Thoracic aorta (tissue), 2 donors: ENCODE measurements around the gene DCLK2. TPM values are rescaled to one million over a fixed set of nuclear protein-coding genes. Genes with fewer than 3 reads are reported as not detected.
A peak's percentile ranks its signal among the peaks of the same experiment; 100 is the strongest.

ENCODE experiments used
- ATAC-seq: fragments of 150-250 bp; one replicate; pipeline ENCODE4 v1.8.0; 2017; ENCODE audit warnings: low read depth; ENCODE audit not compliant: insufficient number of reproducible peaks, low FRiP score
- DNase-seq: peaks from one replicate; pipeline ENCODE4 v3.0.0-alpha.2; 2020; ENCODE audit warnings: low spot score
- H3K27ac ChIP-seq, 2 donors: fragments of 200-600 bp; sonication (generic); 1 replicate in 1 of 2; 2 replicates in 1 of 2; pipeline ENCODE4 v1.5.1; 2016; ENCODE audit warnings: mild to moderate bottlenecking in 2 of 2, moderate library complexity in 2 of 2
- H3K27me3 ChIP-seq: fragments of 200-600 bp; sonication (generic); replicated peaks from 2 replicates; pipeline ENCODE4 v1.6.0; 2016; ENCODE audit warnings: mild to moderate bottlenecking; ENCODE audit not compliant: insufficient read depth
- H3K36me3 ChIP-seq: fragments of 200-600 bp; sonication (generic); one replicate; pipeline ENCODE4 v1.5.1; 2016
- H3K4me1 ChIP-seq, 2 donors: fragments of 200-600 bp; sonication (generic); 1 replicate in 1 of 2; 2 replicates in 1 of 2; pipeline versions ENCODE4 v1.5.1 to v1.6.0; 2016; ENCODE audit warnings: low read depth in 2 of 2, mild to moderate bottlenecking in 1 of 2; ENCODE audit not compliant: control insufficient read depth in 1 of 2
- H3K4me3 ChIP-seq: fragments of 200-600 bp; sonication (generic); 2 replicates; pipeline ENCODE4 v1.5.1; 2016; ENCODE audit warnings: mild to moderate bottlenecking
- H3K9me3 ChIP-seq: fragments of 200-600 bp; sonication (generic); 2 replicates; pipeline ENCODE4 v1.5.1; 2016
- CTCF ChIP-seq: fragments of 200-600 bp; sonication (generic); IDR thresholded peaks from one replicate; pipeline ENCODE4 v1.5.1; 2019; ENCODE audit warnings: antibody characterized with exemption
- total RNA-seq, 2 donors: library from RNA; depleted of rRNA; stranded (reverse); fragments of >200 nt; gene quantifications; one replicate each; pipeline versions ENCODE4 v1.1.0 to v1.2.3, GENCODE V29; 2016

DCLK2 gene
- total RNA-seq, 2 donors from 2014 or later: 18.3 to 32.2 TPM

GRCh38 chr4:150235317-150235716 is 157.1 kb downstream of the DCLK2 start:
- no peak for ATAC-seq
- peak overlapping the region; percentile 89 to 91 for H3K27ac ChIP-seq
- no peak for TF ChIP-seq CTCF

GRCh38 chr4:150235808-150236271 is 157.6 kb downstream of the DCLK2 start:
- peak overlapping the region; percentile 89 to 91 for H3K27ac ChIP-seq
- DNase-seq (no peak), ATAC-seq (no peak)
- no peak overlapping the region for H3K4me3 ChIP-seq
- no peaks in the 10 kb centered on the region for H3K9me3 ChIP-seq
- H3K4me1 ChIP-seq: peaks cover 15 to 50% of the 10 kb centered on the region in 2 donors
- no peak for TF ChIP-seq CTCF
- no peaks in the 10 kb centered on the region for H3K36me3 ChIP-seq
- H3K27me3 ChIP-seq: no peaks in the 10 kb centered on the region

More at GRCh38 chr4:150235317-150235716, 157.1 kb downstream of the DCLK2 start:
- Histone ChIP-seq H3K4me1 (peaks cover 15 to 50% of the 10 kb centered on the region in 2 donors), H3K36me3 (no peaks in the 10 kb centered on the region), H3K27me3 (no peaks in the 10 kb centered on the region), H3K9me3 (no peaks in the 10 kb centered on the region), H3K4me3 (no peak overlapping the region)
- no peak for DNase-seq

GRCh38 chr4:150236626-150237025 is 158.4 kb downstream of the DCLK2 start:
- DNase-seq: no peak
- Histone ChIP-seq H3K36me3 (no peaks in the 10 kb centered on the region), H3K9me3 (no peaks in the 10 kb centered on the region), H3K27me3 (no peaks in the 10 kb centered on the region), H3K4me3 (no peak overlapping the region), H3K4me1 (peaks cover 15 to 43% of the 10 kb centered on the region in 2 donors), H3K27ac (peak overlapping the region; percentile 89 to 91)
- ATAC-seq: no peak
- TF ChIP-seq CTCF: no peak

- Histone ChIP-seq H3K4me3 (peak overlapping the region; percentile 11), H3K4me1 (peaks cover 15 to 37% of the 10 kb centered on the region in 2 donors), H3K27ac (peak overlapping the region; percentile 89 to 91), H3K27me3 (no peaks in the 10 kb centered on the region), H3K36me3 (no peaks in the 10 kb centered on the region), H3K9me3 (no peaks in the 10 kb centered on the region)
- no peak for DNase-seq
- no peak for TF ChIP-seq CTCF
- ATAC-seq: peak; percentile 64
Observed at GRCh38 chr4:150237110-150237872, 159.0 kb downstream of the DCLK2 start.

- Histone ChIP-seq H3K27ac (peak overlapping the region; percentile 31 to 91), H3K4me1 (peaks cover 15 to 33% of the 10 kb centered on the region in 2 donors), H3K27me3 (no peaks in the 10 kb centered on the region), H3K9me3 (no peaks in the 10 kb centered on the region), H3K36me3 (no peaks in the 10 kb centered on the region), H3K4me3 (no peak overlapping the region)
- DNase-seq: no peak
- ATAC-seq: no peak
- TF ChIP-seq CTCF: no peak
Observed at GRCh38 chr4:150238591-150238990, 160.3 kb downstream of the DCLK2 start.
